ENCODE measurements around the gene GPR149. TPM values are rescaled to one million over a fixed set of nuclear protein-coding genes. Genes with fewer than 3 reads are reported as not detected.

GPR149 gene
- total RNA-seq, 1 experiment from 2014 or later, result not detected

- no peak overlapping the region for H3K27ac ChIP-seq (ENCODE audit: insufficient read length, low read depth, low read length)
- H3K27me3 ChIP-seq (ENCODE audit: insufficient read depth, low read length), result peaks cover 19% of the 10 kb centered on the region
- no peak overlapping the region for H2AK5ac ChIP-seq (ENCODE audit: insufficient read length, low read length)
These were observed 1.1 kb upstream of the GPR149 start for GRCh38 chr3:154431043-154431442.

More at GRCh38 chr3:154431043-154431442, 1.1 kb upstream of the GPR149 start:
- Histone ChIP-seq H2BK15ac (ENCODE audit: low read depth, low read length) (no peak overlapping the region), H3K4me2 (ENCODE audit: insufficient read depth, insufficient read length, low read length) (no peak overlapping the region), H3K9me3 (ENCODE audit: control insufficient read depth, low read depth, low read length) (no peaks in the 10 kb centered on the region), H3K23me2 (ENCODE audit: insufficient read length, low read depth, low read length, poor library complexity, severe bottlenecking) (peaks cover 19% of the 10 kb centered on the region), H2BK5ac (ENCODE audit: insufficient read length, low read length) (no peak overlapping the region), H2BK120ac (ENCODE audit: low read depth, low read length, poor library complexity, severe bottlenecking) (no peak overlapping the region), H4K8ac (replicated peaks; ENCODE audit: insufficient read length, low read depth, low read length) (no peak overlapping the region), H3T11ph (ENCODE audit: low read length) (no peak overlapping the region), H3K14ac (ENCODE audit: insufficient read depth, low read length) (no peak overlapping the region), H2BK20ac (ENCODE audit: low read depth, low read length, poor library complexity, severe bottlenecking) (no peak overlapping the region), H2BK12ac (ENCODE audit: insufficient read length, low read depth, low read length) (no peak overlapping the region), H3K4me1 (ENCODE audit: insufficient read depth, low read length) (no peaks in the 10 kb centered on the region; the same call in 1 of the 2 replicates), H4K20me1 (ENCODE audit: control insufficient read depth, insufficient read depth, insufficient read length) (no peaks in the 10 kb centered on the region), H3K4ac (ENCODE audit: low read depth, low read length) (no peak overlapping the region), H3K18ac (ENCODE audit: insufficient read length, low read depth, low read length) (no peak overlapping the region), H3K23ac (ENCODE audit: insufficient read length, low read depth, low read length) (no peak overlapping the region), H4K5ac (ENCODE audit: insufficient read length, low read depth, low read length) (no peak overlapping the region), H3K56ac (ENCODE audit: insufficient read length, low read depth, low read length) (no peak overlapping the region), H3K79me2 (ENCODE audit: insufficient read depth, low read length) (no peaks in the 10 kb centered on the region), H3K79me1 (ENCODE audit: insufficient read depth, low read depth, low read length, poor library complexity, severe bottlenecking) (no peaks in the 10 kb centered on the region), H2AFZ (ENCODE audit: low read length) (no peak overlapping the region), H4K91ac (ENCODE audit: insufficient read length, low read depth, low read length) (no peak overlapping the region), H3K9ac (ENCODE audit: extremely low read depth, insufficient read length, low read length) (no peak overlapping the region)
- Mint-ChIP-seq H3K4me3 (no peak overlapping the region), H3K36me3 (ENCODE audit: insufficient read depth in 1 of 3, low read depth in 3 of 3) (no peaks in the 10 kb centered on the region), H3K27ac (no peak overlapping the region), H3K4me1 (peaks cover 32 to 34% of the 10 kb centered on the region in 2 experiments), H3K27me3 (ENCODE audit: low read depth) (peaks cover 60% of the 10 kb centered on the region), H3K9me3 (peaks cover 0 to 2% of the 10 kb centered on the region in 2 experiments; a peak in 1 of 5 replicates)
- WGBS (ENCODE audit: extremely low coverage, insufficient read length, low lambda C conversion rate), result no CpG with 5 or more reads among the region's 2 CpGs
- no peak for TF ChIP-seq CTCF (conservative IDR thresholded peaks at IDR 0.05)
- no peak for DNase-seq
